ENCODE data around the gene ZNF649. TPM values are rescaled to one million over a fixed set of nuclear protein-coding genes. Genes with fewer than 3 reads are reported as not detected.

ZNF649 gene
- total RNA-seq, 1 experiment from 2014 or later, result 148 TPM

DNA sequence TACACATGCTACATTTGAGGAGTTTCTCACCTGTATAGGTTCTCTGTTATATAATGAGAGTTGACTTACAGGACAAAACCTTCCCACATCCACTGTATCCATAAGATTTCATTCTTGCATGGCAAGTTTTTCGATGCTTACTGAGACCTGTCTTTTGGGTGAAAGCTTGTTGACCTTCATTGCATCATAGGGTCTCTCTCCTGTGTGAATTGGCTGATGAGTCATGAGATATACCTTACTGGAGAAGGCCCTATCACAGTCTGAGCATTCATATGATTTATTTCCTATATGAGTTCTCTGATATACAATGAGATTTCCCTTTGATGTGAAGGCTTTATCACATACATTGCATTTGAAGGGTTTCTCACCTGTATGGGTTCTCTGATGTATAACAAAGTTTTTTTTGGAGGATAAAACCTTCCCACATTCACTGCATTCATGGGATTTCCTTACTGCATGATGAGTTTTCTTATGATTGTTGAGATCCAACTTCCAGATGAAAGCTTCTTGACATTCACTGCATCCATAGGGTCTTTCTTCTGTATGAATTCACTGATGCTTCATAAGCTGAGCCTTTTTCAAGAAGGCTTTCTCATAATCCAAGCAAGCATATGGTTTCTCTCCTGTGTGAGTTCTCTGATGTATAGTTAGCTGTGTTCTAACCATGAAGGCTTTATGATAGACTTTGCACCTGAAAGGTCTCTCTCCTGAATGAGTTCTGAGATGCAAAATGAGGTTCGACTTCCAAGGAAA lies 42.8 kb downstream of the ZNF649 start:
- Histone ChIP-seq H4K20me1 (ENCODE audit: control insufficient read depth, insufficient read depth, insufficient read length) (no peaks in the 10 kb centered on the region), H4K8ac (replicated peaks; ENCODE audit: insufficient read length, low read depth, low read length) (no peak overlapping the region), H3K4me2 (ENCODE audit: insufficient read depth, insufficient read length, low read length) (no peak overlapping the region), H3K18ac (ENCODE audit: insufficient read length, low read depth, low read length) (no peak overlapping the region), H3K4me1 (ENCODE audit: insufficient read depth, low read length) (no peaks in the 10 kb centered on the region), H3K23ac (ENCODE audit: insufficient read length, low read depth, low read length) (no peak overlapping the region), H3K79me2 (ENCODE audit: insufficient read depth, low read length) (no peaks in the 10 kb centered on the region), H2BK5ac (ENCODE audit: insufficient read length, low read length) (no peak overlapping the region), H4K5ac (ENCODE audit: insufficient read length, low read depth, low read length) (no peak overlapping the region), H2AK5ac (ENCODE audit: insufficient read length, low read length) (no peak overlapping the region), H3K9ac (ENCODE audit: extremely low read depth, insufficient read length, low read length) (no peak overlapping the region), H2BK12ac (ENCODE audit: insufficient read length, low read depth, low read length) (no peak overlapping the region), H3K27me3 (ENCODE audit: insufficient read depth, low read length) (no peaks in the 10 kb centered on the region), H3K56ac (ENCODE audit: insufficient read length, low read depth, low read length) (no peak overlapping the region), H3K4ac (ENCODE audit: low read depth, low read length) (no peak overlapping the region), H2BK15ac (ENCODE audit: low read depth, low read length) (no peak overlapping the region), H3T11ph (ENCODE audit: low read length) (no peak overlapping the region), H3K14ac (ENCODE audit: insufficient read depth, low read length) (no peak overlapping the region), H2AFZ (ENCODE audit: low read length) (no peak overlapping the region), H2BK20ac (ENCODE audit: low read depth, low read length, poor library complexity, severe bottlenecking) (no peak overlapping the region), H3K27ac (ENCODE audit: insufficient read length, low read depth, low read length) (no peak overlapping the region), H4K91ac (ENCODE audit: insufficient read length, low read depth, low read length) (no peak overlapping the region), H3K23me2 (ENCODE audit: insufficient read length, low read depth, low read length, poor library complexity, severe bottlenecking) (no peaks in the 10 kb centered on the region), H2BK120ac (ENCODE audit: low read depth, low read length, poor library complexity, severe bottlenecking) (no peak overlapping the region), H3K9me3 (ENCODE audit: control insufficient read depth, low read depth, low read length) (peaks cover 93% of the 10 kb centered on the region), H3K79me1 (ENCODE audit: insufficient read depth, low read depth, low read length, poor library complexity, severe bottlenecking) (no peaks in the 10 kb centered on the region)
- peaks cover 51 to 98% (median 87%) of the 10 kb centered on the region in 3 experiments for H3K36me3 Mint-ChIP-seq (ENCODE audit: insufficient read depth in 1 of 3, low read depth in 3 of 3)
- H3K27me3 Mint-ChIP-seq (ENCODE audit: low read depth), result peaks cover 1% of the 10 kb centered on the region
- no CpG with 5 or more reads among the region's 2 CpGs for WGBS (ENCODE audit: extremely low coverage, insufficient read length, low lambda C conversion rate)
- no peak for DNase-seq
- TF ChIP-seq, protein P1, sequence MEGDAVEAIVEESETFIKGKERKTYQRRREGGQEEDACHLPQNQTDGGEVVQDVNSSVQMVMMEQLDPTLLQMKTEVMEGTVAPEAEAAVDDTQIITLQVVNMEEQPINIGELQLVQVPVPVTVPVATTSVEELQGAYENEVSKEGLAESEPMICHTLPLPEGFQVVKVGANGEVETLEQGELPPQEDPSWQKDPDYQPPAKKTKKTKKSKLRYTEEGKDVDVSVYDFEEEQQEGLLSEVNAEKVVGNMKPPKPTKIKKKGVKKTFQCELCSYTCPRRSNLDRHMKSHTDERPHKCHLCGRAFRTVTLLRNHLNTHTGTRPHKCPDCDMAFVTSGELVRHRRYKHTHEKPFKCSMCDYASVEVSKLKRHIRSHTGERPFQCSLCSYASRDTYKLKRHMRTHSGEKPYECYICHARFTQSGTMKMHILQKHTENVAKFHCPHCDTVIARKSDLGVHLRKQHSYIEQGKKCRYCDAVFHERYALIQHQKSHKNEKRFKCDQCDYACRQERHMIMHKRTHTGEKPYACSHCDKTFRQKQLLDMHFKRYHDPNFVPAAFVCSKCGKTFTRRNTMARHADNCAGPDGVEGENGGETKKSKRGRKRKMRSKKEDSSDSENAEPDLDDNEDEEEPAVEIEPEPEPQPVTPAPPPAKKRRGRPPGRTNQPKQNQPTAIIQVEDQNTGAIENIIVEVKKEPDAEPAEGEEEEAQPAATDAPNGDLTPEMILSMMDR (conservative IDR thresholded peaks at IDR 0.05), result no peak
- no peaks in the 10 kb centered on the region for H3K4me1 Mint-ChIP-seq
- no peak overlapping the region for H3K27ac Mint-ChIP-seq
- H3K9me3 Mint-ChIP-seq, result peaks cover 91 to 99% of the 10 kb centered on the region in 2 experiments
- H3K4me3 Mint-ChIP-seq, result no peak overlapping the region

Other genes with a start within 250 kb of the ZNF649 start
- gene SPACA6, start 211.7 kb downstream of the ZNF649 start, total RNA-seq (2021), result 16.0 and 18.9 TPM in 2 replicates
- 0.53 and 0.70 TPM in 2 replicates for gene HAS1, start 181.0 kb downstream of the ZNF649 start, total RNA-seq (2021)
- not detected in 2 replicates for gene FPR1, start 153.1 kb downstream of the ZNF649 start, total RNA-seq (2021)
- not detected in 2 replicates for gene FPR2, start 143.8 kb downstream of the ZNF649 start, total RNA-seq (2021)
- gene FPR3, start 109.9 kb downstream of the ZNF649 start, total RNA-seq (2021), result not detected in 2 replicates
- gene ZNF577, start 17.1 kb downstream of the ZNF649 start, total RNA-seq (2021), result 39.4 and 42.1 TPM in 2 replicates
- 20.6 and 22.8 TPM in 2 replicates for gene ZNF613, start 22.5 kb upstream of the ZNF649 start, total RNA-seq (2021)
- 9.7 and 12.9 TPM in 2 replicates for gene ZNF350, start 81.8 kb upstream of the ZNF649 start, total RNA-seq (2021)
- gene ZNF615, start 103.2 kb upstream of the ZNF649 start, total RNA-seq (2021), result 11.3 and 12.0 TPM in 2 replicates
- gene ZNF614, start 123.4 kb upstream of the ZNF649 start, total RNA-seq (2021), result 23.1 and 25.0 TPM in 2 replicates
- 13.2 and 13.6 TPM in 2 replicates for gene ZNF432, start 143.8 kb upstream of the ZNF649 start, total RNA-seq (2021)
- gene ZNF841, start 190.7 kb upstream of the ZNF649 start, total RNA-seq (2021), result 21.5 and 23.3 TPM in 2 replicates
- gene ZNF616, start 234.9 kb upstream of the ZNF649 start, total RNA-seq (2021), result 31.3 and 32.0 TPM in 2 replicates

Measured in H9 (cell line).